WTC11 (cell line): ENCODE data around the gene EP400. TPM values are rescaled to one million over a fixed set of nuclear protein-coding genes. Genes with fewer than 3 reads are reported as not detected.
A peak's percentile ranks its signal among the peaks of the same experiment; 100 is the strongest.

Experiments used
- ATAC-seq: fragments of 200-7000 bp; cut with Tn5 transposase; 2 replicates; pipeline ENCODE4 v1.10.0; 2021; ENCODE audit warnings: mild to moderate bottlenecking, moderate library complexity
- CTCF ChIA-PET: fragments of 300-600 bp; sonication (Branson Sonifier 250); formaldehyde crosslinking; loops from one replicate; lab custom pipeline; 2021; ENCODE audit warnings: antibody characterized with exemption; lab: Charles Lee
- POLR2A ChIA-PET: fragments of 350-600 bp; sonication (Branson Sonifier 250); formaldehyde crosslinking; loops from one replicate; lab custom pipeline; 2021; ENCODE audit warnings: antibody characterized with exemption; lab: Charles Lee
- DNase-seq: peaks from one replicate; pipeline ENCODE4 v3.0.0; 2021; ENCODE audit warnings: low spot score
- H3K27ac Mint-ChIP-seq: 2 replicates; pipeline ENCODE4 v1.8.0; 2021; ENCODE audit warnings: mixed read lengths
- H3K27me3 Mint-ChIP-seq: 2 replicates; pipeline ENCODE4 v1.8.0; 2021; ENCODE audit warnings: low read depth, mild to moderate bottlenecking, moderate library complexity, mixed read lengths
- H3K36me3 Mint-ChIP-seq: 2 replicates; pipeline ENCODE4 v1.8.0; 2021; ENCODE audit warnings: mixed read lengths
- H3K4me1 Mint-ChIP-seq: 2 replicates; pipeline ENCODE4 v1.8.0; 2022; ENCODE audit warnings: mixed read lengths
- H3K4me3 Mint-ChIP-seq: 2 replicates; pipeline ENCODE4 v1.8.0; 2021; ENCODE audit warnings: mild to moderate bottlenecking, moderate library complexity, mixed read lengths
- H3K9me3 Mint-ChIP-seq: 2 replicates; pipeline ENCODE4 v1.8.0; 2021; ENCODE audit warnings: mixed read lengths
- ATF6 ChIP-seq: sonication (generic); formaldehyde crosslinking; IDR thresholded peaks from 2 replicates; pipeline ENCODE4 v1.8.1; 2023; ENCODE audit warnings: mild to moderate bottlenecking, missing genetic modification reagents
- CTCF ChIP-seq: fragments of 200-600 bp; IDR thresholded peaks from 2 replicates; pipeline ENCODE4 v1.8.0; 2022; ENCODE audit warnings: antibody characterized with exemption
- E2F1 ChIP-seq: sonication (generic); formaldehyde crosslinking; IDR thresholded peaks from 2 replicates; pipeline ENCODE4 v1.8.0; 2022; ENCODE audit warnings: mild to moderate bottlenecking, missing genetic modification reagents
- E2F4 ChIP-seq: sonication (generic); formaldehyde crosslinking; IDR thresholded peaks from 2 replicates; pipeline ENCODE4 v1.8.1; 2022; ENCODE audit warnings: low read depth, mild to moderate bottlenecking, moderate library complexity, missing genetic modification reagents, borderline replicate concordance
- GABPB1 ChIP-seq: sonication (generic); formaldehyde crosslinking; IDR thresholded peaks from 2 replicates; pipeline ENCODE4 v1.8.1; 2023; ENCODE audit warnings: mild to moderate bottlenecking, missing genetic modification reagents
- NR1H2 ChIP-seq: sonication (generic); formaldehyde crosslinking; IDR thresholded peaks from 2 replicates; pipeline ENCODE4 v1.9.0; 2021; ENCODE audit warnings: mild to moderate bottlenecking, moderate library complexity, missing genetic modification reagents
- NR3C1 ChIP-seq: sonication (generic); formaldehyde crosslinking; conservative IDR thresholded peaks from 2 replicates; pipeline ENCODE4 v1.8.1; 2023; ENCODE audit warnings: low read depth, mild to moderate bottlenecking, missing genetic modification reagents
- PRDM15 ChIP-seq: sonication (generic); formaldehyde crosslinking; IDR thresholded peaks from 2 replicates; pipeline ENCODE4 v1.8.0; 2022; ENCODE audit warnings: missing genetic modification reagents
- RORB ChIP-seq: fragments of 250-450 bp; sonication (Bioruptor Pico); IDR thresholded peaks from 2 replicates; pipeline ENCODE4 v1.9.0; 2021; ENCODE audit warnings: mild to moderate bottlenecking
- TEAD1 ChIP-seq: sonication (generic); formaldehyde crosslinking; IDR thresholded peaks from 2 replicates; pipeline ENCODE4 v1.8.0; 2022; ENCODE audit warnings: mild to moderate bottlenecking, missing genetic modification reagents
- total RNA-seq: library from RNA; stranded (reverse); gene quantifications from 3 replicates; pipeline ENCODE4 v1.2.3, GENCODE V29; 2021

The EP400 gene
- total RNA-seq, 1 experiment from 2014 or later, result 75.8 TPM

GRCh38 chr12:131920157-131920508 is 29.6 kb upstream of the EP400 start (continued):
- no peak for TF ChIP-seq PRDM15
- no peak for TF ChIP-seq CTCF
- TF ChIP-seq NR3C1 (CRISPR knock-in tag), result no peak
- TF ChIP-seq, all 79 proteins: peak for 0

- H3K36me3 Mint-ChIP-seq, result 0 out of 2 replicates have a peak, but pooled peaks cover 5% of the 10 kb centered on the region
- no peaks in the 10 kb centered on the region for H3K9me3 Mint-ChIP-seq
- ATAC-seq, result no peak
- TF ChIP-seq E2F1 (CRISPR knock-in tag) (no peak), E2F4 (CRISPR knock-in tag) (0 out of 2 replicates have a peak, but pooled peaks have one; percentile 28), RORB (no peak), GABPB1 (CRISPR knock-in tag) (no peak)
- ChIA-PET POLR2A (no interaction called here), CTCF (no interaction called here)
- H3K4me1 Mint-ChIP-seq, result no peaks in the 10 kb centered on the region
- H3K27me3 Mint-ChIP-seq, result no peaks in the 10 kb centered on the region
- no peak overlapping the region for H3K27ac Mint-ChIP-seq
- DNase-seq, result no peak
- H3K4me3 Mint-ChIP-seq, result no peak overlapping the region
Measured at GRCh38 chr12:131920902-131921840, 28.6 kb upstream of the EP400 start.

GRCh38 chr12:131921866-131922769 is 27.6 kb upstream of the EP400 start:
- TF ChIP-seq ATF6 (CRISPR knock-in tag) (no peak), E2F1 (CRISPR knock-in tag) (no peak), NR1H2 (CRISPR knock-in tag) (no peak), TEAD1 (CRISPR knock-in tag) (no peak)
- TF ChIP-seq, all 79 proteins: peak for 0
- no peaks in the 10 kb centered on the region for H3K9me3 Mint-ChIP-seq
- DNase-seq (no peak), ATAC-seq (no peak)
- ChIA-PET POLR2A (no interaction called here), CTCF (no interaction called here)
- peaks cover 5% of the 10 kb centered on the region; the same call in 1 of the 2 replicates for H3K36me3 Mint-ChIP-seq
- no peaks in the 10 kb centered on the region for H3K4me1 Mint-ChIP-seq
- no peaks in the 10 kb centered on the region for H3K27me3 Mint-ChIP-seq
- H3K4me3 Mint-ChIP-seq, result no peak overlapping the region
- H3K27ac Mint-ChIP-seq, result no peak overlapping the region; the same call in 1 of the 2 replicates
